ENCODE data around the gene RNGTT.

RNGTT gene

DNA sequence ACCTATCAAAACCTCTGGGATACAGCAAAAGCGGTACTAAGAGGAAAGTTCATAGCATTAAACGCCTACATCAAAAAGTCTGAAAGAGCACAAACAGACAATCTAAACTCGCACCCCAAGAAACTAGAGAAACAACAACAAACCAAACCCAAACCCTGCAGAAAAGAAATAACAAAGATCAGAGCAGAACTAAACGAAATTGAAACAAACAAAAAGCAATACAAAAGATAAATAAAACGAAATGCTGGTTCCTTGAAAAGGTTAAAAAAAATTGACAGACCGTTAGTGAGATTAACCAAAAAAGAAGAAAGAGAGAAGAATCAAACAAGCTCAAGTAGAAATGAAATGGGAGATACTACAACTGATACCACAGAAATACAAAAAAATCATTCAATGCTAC is 302.3 kb downstream of the RNGTT start:
- Histone ChIP-seq H3K27me3 (replicated peaks; ENCODE audit: control insufficient read depth, insufficient read depth, low read length, poor library complexity, severe bottlenecking) (no peaks in the 10 kb centered on the region), H3K9me3 (ENCODE audit: control insufficient read depth, low read length) (peaks cover 3% of the 10 kb centered on the region), H3K4me1 (ENCODE audit: control insufficient read depth, insufficient read depth, low read length, poor library complexity, severe bottlenecking) (no peaks in the 10 kb centered on the region), H3K27ac (ENCODE audit: insufficient read depth, low read length, poor library complexity, severe bottlenecking) (no peak overlapping the region), H3K36me3 (ENCODE audit: control insufficient read depth, insufficient read depth, low read length) (peaks cover 4% of the 10 kb centered on the region), H3K4me3 (ENCODE audit: insufficient read depth, low read depth, low read length, poor library complexity, severe bottlenecking) (no peak overlapping the region)
- DNase-seq = no peak

DNA sequence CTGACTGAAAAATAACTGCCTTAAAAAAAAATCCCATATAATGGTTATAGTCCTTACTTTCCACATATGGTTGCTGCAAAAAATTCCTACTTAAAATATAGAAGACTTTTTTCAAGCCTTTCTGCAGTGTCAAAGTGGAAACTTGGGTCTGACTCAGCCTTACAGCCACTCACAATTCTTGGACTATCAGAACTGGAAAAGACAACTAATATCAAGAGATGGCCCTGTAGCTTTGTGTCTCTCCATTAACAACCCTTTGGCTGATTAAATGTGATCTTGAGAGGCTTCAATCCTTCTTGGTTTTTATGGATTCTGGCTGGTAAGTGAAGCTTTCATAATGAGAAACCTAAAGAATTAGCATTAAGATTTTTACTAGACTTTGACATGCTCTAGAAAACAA is 307.8 kb downstream of the RNGTT start:
- DNase-seq = no peak
- H3K27ac ChIP-seq (ENCODE audit: insufficient read depth, low read length, poor library complexity, severe bottlenecking) = no peak overlapping the region
- H3K4me1 ChIP-seq (ENCODE audit: control insufficient read depth, insufficient read depth, low read length, poor library complexity, severe bottlenecking) = no peaks in the 10 kb centered on the region
- peaks cover 3% of the 10 kb centered on the region for H3K9me3 ChIP-seq (ENCODE audit: control insufficient read depth, low read length)
- no peaks in the 10 kb centered on the region for H3K27me3 ChIP-seq (replicated peaks; ENCODE audit: control insufficient read depth, insufficient read depth, low read length, poor library complexity, severe bottlenecking)
- H3K36me3 ChIP-seq (ENCODE audit: control insufficient read depth, insufficient read depth, low read length) = peaks cover 4% of the 10 kb centered on the region
- H3K4me3 ChIP-seq (ENCODE audit: insufficient read depth, low read depth, low read length, poor library complexity, severe bottlenecking) = no peak overlapping the region

GRCh38 chr6:88653936-88654335 is 309.5 kb downstream of the RNGTT start:
- H3K9me3 ChIP-seq (ENCODE audit: control insufficient read depth, low read length) = no peaks in the 10 kb centered on the region
- H3K27ac ChIP-seq (ENCODE audit: insufficient read depth, low read length, poor library complexity, severe bottlenecking) = no peak overlapping the region
- H3K4me3 ChIP-seq (ENCODE audit: insufficient read depth, low read depth, low read length, poor library complexity, severe bottlenecking) = no peak overlapping the region
- no peak for DNase-seq
- no peaks in the 10 kb centered on the region for H3K4me1 ChIP-seq (ENCODE audit: control insufficient read depth, insufficient read depth, low read length, poor library complexity, severe bottlenecking)
- H3K36me3 ChIP-seq (ENCODE audit: control insufficient read depth, insufficient read depth, low read length) = peaks cover 4% of the 10 kb centered on the region
- no peaks in the 10 kb centered on the region for H3K27me3 ChIP-seq (replicated peaks; ENCODE audit: control insufficient read depth, insufficient read depth, low read length, poor library complexity, severe bottlenecking)

- Histone ChIP-seq H3K4me3 (ENCODE audit: insufficient read depth, low read depth, low read length, poor library complexity, severe bottlenecking) (no peak overlapping the region), H3K4me1 (ENCODE audit: control insufficient read depth, insufficient read depth, low read length, poor library complexity, severe bottlenecking) (no peaks in the 10 kb centered on the region), H3K9me3 (ENCODE audit: control insufficient read depth, low read length) (no peaks in the 10 kb centered on the region), H3K27ac (ENCODE audit: insufficient read depth, low read length, poor library complexity, severe bottlenecking) (no peak overlapping the region), H3K27me3 (replicated peaks; ENCODE audit: control insufficient read depth, insufficient read depth, low read length, poor library complexity, severe bottlenecking) (no peaks in the 10 kb centered on the region), H3K36me3 (ENCODE audit: control insufficient read depth, insufficient read depth, low read length) (no peaks in the 10 kb centered on the region)
- DNase-seq = no peak
Observed at GRCh38 chr6:88651400-88651799, 312.0 kb downstream of the RNGTT start.

DNA sequence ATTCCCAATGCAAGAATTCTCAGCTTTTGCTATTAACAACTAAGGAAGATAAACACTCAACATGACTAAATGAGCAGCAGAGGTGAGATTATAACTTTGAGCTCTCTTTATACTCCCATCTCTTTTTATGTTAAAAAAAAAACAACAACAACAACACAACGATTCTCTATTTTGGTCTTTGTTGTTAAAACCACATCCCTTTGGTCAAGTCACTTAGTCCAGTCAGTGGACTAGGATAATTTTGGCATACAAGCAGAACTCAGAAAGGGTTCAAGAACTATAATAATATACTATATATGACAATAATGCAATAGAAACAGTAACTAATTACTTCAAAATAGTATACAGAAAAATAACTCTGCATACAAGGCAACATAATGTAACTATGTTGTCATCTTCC is 312.4 kb downstream of the RNGTT start:
- no peaks in the 10 kb centered on the region for H3K9me3 ChIP-seq (ENCODE audit: control insufficient read depth, low read length)
- H3K4me1 ChIP-seq (ENCODE audit: control insufficient read depth, insufficient read depth, low read length, poor library complexity, severe bottlenecking) = no peaks in the 10 kb centered on the region
- H3K36me3 ChIP-seq (ENCODE audit: control insufficient read depth, insufficient read depth, low read length) = no peaks in the 10 kb centered on the region
- H3K4me3 ChIP-seq (ENCODE audit: insufficient read depth, low read depth, low read length, poor library complexity, severe bottlenecking) = no peak overlapping the region
- no peaks in the 10 kb centered on the region for H3K27me3 ChIP-seq (replicated peaks; ENCODE audit: control insufficient read depth, insufficient read depth, low read length, poor library complexity, severe bottlenecking)
- no peak overlapping the region for H3K27ac ChIP-seq (ENCODE audit: insufficient read depth, low read length, poor library complexity, severe bottlenecking)
- DNase-seq = no peak

DNA sequence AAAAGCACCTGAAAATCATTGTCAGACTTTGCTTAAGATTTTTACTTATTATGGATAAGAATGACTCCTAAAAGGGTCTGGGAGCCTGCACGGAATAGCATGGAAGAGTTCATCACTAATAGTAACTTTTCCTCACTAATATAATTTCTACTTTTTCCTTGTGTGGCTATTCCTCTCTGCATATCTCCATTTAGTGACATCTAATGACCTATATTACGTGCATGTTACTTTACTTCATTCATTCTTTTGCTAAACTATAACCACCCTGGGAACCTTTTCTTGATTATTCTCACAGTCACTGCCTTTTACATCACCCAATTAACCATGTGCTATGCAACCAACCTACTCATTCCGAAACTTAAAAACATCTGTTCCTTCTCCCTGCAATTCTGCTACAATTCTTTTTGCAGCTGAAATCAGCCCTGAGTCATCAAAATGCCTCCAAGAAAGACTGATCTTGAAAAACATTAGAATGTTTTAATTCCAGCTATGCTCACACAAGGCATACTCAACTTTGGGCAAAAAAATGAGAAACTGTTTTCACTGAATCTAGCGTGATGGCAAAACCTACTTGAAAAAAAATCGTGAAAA is 313.3 kb downstream of the RNGTT start:
- Histone ChIP-seq H3K4me1 (ENCODE audit: control insufficient read depth, insufficient read depth, low read length, poor library complexity, severe bottlenecking) (no peaks in the 10 kb centered on the region), H3K36me3 (ENCODE audit: control insufficient read depth, insufficient read depth, low read length) (no peaks in the 10 kb centered on the region), H3K27me3 (replicated peaks; ENCODE audit: control insufficient read depth, insufficient read depth, low read length, poor library complexity, severe bottlenecking) (no peaks in the 10 kb centered on the region), H3K9me3 (ENCODE audit: control insufficient read depth, low read length) (no peaks in the 10 kb centered on the region), H3K4me3 (ENCODE audit: insufficient read depth, low read depth, low read length, poor library complexity, severe bottlenecking) (no peak overlapping the region), H3K27ac (ENCODE audit: insufficient read depth, low read length, poor library complexity, severe bottlenecking) (no peak overlapping the region)
- no peak for DNase-seq

GRCh38 chr6:88641178-88641903 is 322.1 kb downstream of the RNGTT start:
- no peaks in the 10 kb centered on the region for H3K27me3 ChIP-seq (replicated peaks; ENCODE audit: control insufficient read depth, insufficient read depth, low read length, poor library complexity, severe bottlenecking)
- H3K4me1 ChIP-seq (ENCODE audit: control insufficient read depth, insufficient read depth, low read length, poor library complexity, severe bottlenecking) = no peaks in the 10 kb centered on the region
- H3K4me3 ChIP-seq (ENCODE audit: insufficient read depth, low read depth, low read length, poor library complexity, severe bottlenecking) = no peak overlapping the region
- H3K27ac ChIP-seq (ENCODE audit: insufficient read depth, low read length, poor library complexity, severe bottlenecking) = no peak overlapping the region
- no peaks in the 10 kb centered on the region for H3K9me3 ChIP-seq (ENCODE audit: control insufficient read depth, low read length)
- H3K36me3 ChIP-seq (ENCODE audit: control insufficient read depth, insufficient read depth, low read length) = no peaks in the 10 kb centered on the region
- DNase-seq = no peak

- H3K36me3 ChIP-seq (ENCODE audit: control insufficient read depth, insufficient read depth, low read length) = no peaks in the 10 kb centered on the region
- no peak overlapping the region for H3K4me3 ChIP-seq (ENCODE audit: insufficient read depth, low read depth, low read length, poor library complexity, severe bottlenecking)
- H3K27me3 ChIP-seq (replicated peaks; ENCODE audit: control insufficient read depth, insufficient read depth, low read length, poor library complexity, severe bottlenecking) = no peaks in the 10 kb centered on the region
- H3K4me1 ChIP-seq (ENCODE audit: control insufficient read depth, insufficient read depth, low read length, poor library complexity, severe bottlenecking) = no peaks in the 10 kb centered on the region
- H3K9me3 ChIP-seq (ENCODE audit: control insufficient read depth, low read length) = no peaks in the 10 kb centered on the region
- no peak overlapping the region for H3K27ac ChIP-seq (ENCODE audit: insufficient read depth, low read length, poor library complexity, severe bottlenecking)
- DNase-seq = no peak
Observed at GRCh38 chr6:88637761-88638545, 325.5 kb downstream of the RNGTT start.

- no peak overlapping the region for H3K27ac ChIP-seq (ENCODE audit: insufficient read depth, low read length, poor library complexity, severe bottlenecking)
- H3K9me3 ChIP-seq (ENCODE audit: control insufficient read depth, low read length) = no peaks in the 10 kb centered on the region
- no peaks in the 10 kb centered on the region for H3K4me1 ChIP-seq (ENCODE audit: control insufficient read depth, insufficient read depth, low read length, poor library complexity, severe bottlenecking)
- H3K27me3 ChIP-seq (replicated peaks; ENCODE audit: control insufficient read depth, insufficient read depth, low read length, poor library complexity, severe bottlenecking) = no peaks in the 10 kb centered on the region
- no peak for DNase-seq
- no peak overlapping the region for H3K4me3 ChIP-seq (ENCODE audit: insufficient read depth, low read depth, low read length, poor library complexity, severe bottlenecking)
- no peaks in the 10 kb centered on the region for H3K36me3 ChIP-seq (ENCODE audit: control insufficient read depth, insufficient read depth, low read length)
Observed at GRCh38 chr6:88636871-88637270, 326.5 kb downstream of the RNGTT start.

DNA sequence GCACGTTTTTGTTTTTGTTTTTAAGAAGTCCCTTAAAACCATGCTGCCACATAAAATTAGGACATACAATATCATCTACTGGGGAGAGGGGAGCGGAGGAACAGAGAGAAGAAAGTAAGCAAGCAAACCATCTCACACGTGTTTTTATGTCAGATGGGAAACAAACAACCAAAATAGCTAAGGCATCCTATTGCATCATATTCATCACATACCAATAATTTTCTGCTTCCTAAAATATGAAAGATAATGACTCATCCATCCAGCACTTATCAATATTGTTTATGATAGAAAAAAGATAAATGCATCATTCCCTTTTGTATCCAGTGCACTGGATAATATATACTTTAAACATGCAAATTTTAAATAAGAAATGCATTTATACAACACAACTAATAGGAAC is 329.6 kb downstream of the RNGTT start:
- H3K27me3 ChIP-seq (replicated peaks; ENCODE audit: control insufficient read depth, insufficient read depth, low read length, poor library complexity, severe bottlenecking) = no peaks in the 10 kb centered on the region
- DNase-seq = no peak
- no peaks in the 10 kb centered on the region for H3K9me3 ChIP-seq (ENCODE audit: control insufficient read depth, low read length)
- no peak overlapping the region for H3K4me3 ChIP-seq (ENCODE audit: insufficient read depth, low read depth, low read length, poor library complexity, severe bottlenecking)
- H3K4me1 ChIP-seq (ENCODE audit: control insufficient read depth, insufficient read depth, low read length, poor library complexity, severe bottlenecking) = no peaks in the 10 kb centered on the region
- no peak overlapping the region for H3K27ac ChIP-seq (ENCODE audit: insufficient read depth, low read length, poor library complexity, severe bottlenecking)
- no peaks in the 10 kb centered on the region for H3K36me3 ChIP-seq (ENCODE audit: control insufficient read depth, insufficient read depth, low read length)

All from effector memory CD4-positive, alpha-beta T cell (primary cell).